Measurements from ENCODE around the gene ADCY6. TPM values are rescaled to one million over a fixed set of nuclear protein-coding genes. Genes with fewer than 3 reads are reported as not detected.
A peak's percentile ranks its signal among the peaks of the same experiment; 100 is the strongest.

ADCY6 gene
- total RNA-seq, 1 donor: 30.3 TPM

DNA sequence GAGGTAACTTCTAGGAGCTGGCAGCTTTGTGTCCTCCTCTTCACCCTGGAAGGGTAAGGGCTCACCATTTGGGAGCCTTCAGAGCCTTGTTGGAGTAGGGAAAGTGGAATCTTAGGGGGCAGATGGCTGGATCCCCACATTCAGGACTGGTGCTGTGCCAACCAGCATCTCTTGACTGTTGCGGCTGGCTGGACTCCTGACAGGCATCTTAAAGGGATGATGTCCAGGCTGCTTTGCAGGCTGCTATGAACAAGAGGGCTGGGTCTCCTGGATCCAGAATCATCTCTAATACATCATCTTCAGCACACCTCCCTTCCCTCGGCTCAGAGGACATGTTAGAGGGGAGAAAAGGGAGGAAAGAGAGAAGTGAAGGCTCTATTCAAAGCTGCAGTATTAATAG lies 33.8 kb upstream of the ADCY6 start:
- no peak overlapping the region for H3K4me3 ChIP-seq (ENCODE audit: low read depth, low read length)
- TF ChIP-seq, protein P1, sequence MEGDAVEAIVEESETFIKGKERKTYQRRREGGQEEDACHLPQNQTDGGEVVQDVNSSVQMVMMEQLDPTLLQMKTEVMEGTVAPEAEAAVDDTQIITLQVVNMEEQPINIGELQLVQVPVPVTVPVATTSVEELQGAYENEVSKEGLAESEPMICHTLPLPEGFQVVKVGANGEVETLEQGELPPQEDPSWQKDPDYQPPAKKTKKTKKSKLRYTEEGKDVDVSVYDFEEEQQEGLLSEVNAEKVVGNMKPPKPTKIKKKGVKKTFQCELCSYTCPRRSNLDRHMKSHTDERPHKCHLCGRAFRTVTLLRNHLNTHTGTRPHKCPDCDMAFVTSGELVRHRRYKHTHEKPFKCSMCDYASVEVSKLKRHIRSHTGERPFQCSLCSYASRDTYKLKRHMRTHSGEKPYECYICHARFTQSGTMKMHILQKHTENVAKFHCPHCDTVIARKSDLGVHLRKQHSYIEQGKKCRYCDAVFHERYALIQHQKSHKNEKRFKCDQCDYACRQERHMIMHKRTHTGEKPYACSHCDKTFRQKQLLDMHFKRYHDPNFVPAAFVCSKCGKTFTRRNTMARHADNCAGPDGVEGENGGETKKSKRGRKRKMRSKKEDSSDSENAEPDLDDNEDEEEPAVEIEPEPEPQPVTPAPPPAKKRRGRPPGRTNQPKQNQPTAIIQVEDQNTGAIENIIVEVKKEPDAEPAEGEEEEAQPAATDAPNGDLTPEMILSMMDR (IDR thresholded peaks at IDR 0.05; ENCODE audit: insufficient read depth, low read length): no peak

DNA sequence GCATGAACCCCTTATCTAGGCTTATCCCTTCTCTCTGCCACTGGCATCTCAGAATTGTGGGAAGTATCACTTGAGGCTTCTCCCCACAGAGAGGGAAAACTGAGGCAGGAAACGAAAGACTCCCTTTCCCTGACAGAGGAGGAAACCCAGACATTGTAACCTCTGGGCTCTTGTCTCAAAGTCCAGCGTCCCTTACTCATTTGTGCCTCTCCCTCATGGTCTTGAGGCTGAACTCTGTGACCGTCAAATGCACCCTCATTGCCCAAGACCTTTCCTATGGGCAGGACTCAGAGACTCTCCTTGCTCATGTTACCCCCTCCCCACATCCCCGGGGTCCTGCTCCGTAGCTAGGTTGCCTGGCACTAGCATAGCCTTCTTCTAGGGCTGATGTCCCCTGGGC lies 33.2 kb upstream of the ADCY6 start:
- H3K4me3 ChIP-seq (ENCODE audit: low read depth, low read length): no peak overlapping the region
- TF ChIP-seq, protein P1 (IDR thresholded peaks at IDR 0.05; ENCODE audit: insufficient read depth, low read length): no peak
- no peak for DNase-seq (ENCODE audit: low read depth)

More for the DNA sequence above, 33.8 kb upstream of the ADCY6 start:
- no peak for DNase-seq (ENCODE audit: low read depth)

DNA sequence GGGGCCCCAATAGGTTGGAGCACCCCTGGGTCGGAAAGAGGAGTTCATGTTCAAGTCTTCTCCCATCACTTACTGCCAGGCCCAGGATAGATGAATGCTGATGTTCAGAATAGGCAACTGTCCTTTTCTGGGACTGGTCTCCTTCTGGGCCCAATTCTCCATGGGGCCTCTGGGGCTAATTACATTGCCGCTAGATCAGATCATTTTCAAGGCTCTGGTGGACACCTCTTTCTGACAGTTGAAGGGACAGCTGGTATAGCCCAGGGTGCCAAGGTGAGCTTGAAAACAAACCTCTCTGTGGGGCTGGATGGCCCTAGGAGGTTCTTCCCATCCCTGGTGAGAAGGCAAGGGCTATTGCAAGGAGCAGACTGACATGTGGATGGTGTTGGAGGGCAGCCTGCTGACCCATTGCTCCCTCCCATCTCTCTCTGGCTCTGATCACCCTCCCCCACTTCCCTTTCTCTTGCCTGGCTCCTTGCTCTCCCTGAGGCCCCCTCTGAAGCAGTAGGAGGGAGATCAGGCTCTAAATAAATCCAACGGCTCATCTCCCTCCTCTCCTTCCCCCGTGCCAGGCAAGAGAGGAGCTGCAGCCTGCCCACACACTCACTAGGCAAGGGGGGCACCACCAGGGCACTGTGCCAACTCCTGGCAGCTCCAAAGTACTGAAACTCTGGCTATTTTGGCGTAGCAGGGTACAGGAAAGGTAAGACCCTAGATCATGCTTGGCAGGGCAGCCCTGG lies 31.3 kb upstream of the ADCY6 start:
- no peak for DNase-seq (ENCODE audit: low read depth)
- TF ChIP-seq, protein P1 (IDR thresholded peaks at IDR 0.05; ENCODE audit: insufficient read depth, low read length): no peak
- no peak overlapping the region for H3K4me3 ChIP-seq (ENCODE audit: low read depth, low read length)

- peak overlapping the region; percentile 77 for H3K4me3 ChIP-seq (ENCODE audit: low read depth, low read length)
- TF ChIP-seq, protein P1 (IDR thresholded peaks at IDR 0.05; ENCODE audit: insufficient read depth, low read length): peak; percentile 5
- no peak for DNase-seq (ENCODE audit: low read depth)
These were observed 30.1 kb upstream of the ADCY6 start for GRCh38 chr12:48818831-48819590.

GRCh38 chr12:48817873-48818830 lies 29.3 kb upstream of the ADCY6 start, which contains the start of gene CACNB3:
CACNB3 (plus strand) TSS chr12:48818496; CDS start chr12:48818930, 434 bp downstream.
- DNase-seq (ENCODE audit: low read depth): peak; percentile 31
- TF ChIP-seq, protein P1 (IDR thresholded peaks at IDR 0.05; ENCODE audit: insufficient read depth, low read length): no peak
- peak within 1 kb of the TSS; percentile 77 for H3K4me3 ChIP-seq (ENCODE audit: low read depth, low read length)

GRCh38 chr12:48816143-48816854 lies 27.4 kb upstream of the ADCY6 start:
- TF ChIP-seq, protein P1 (IDR thresholded peaks at IDR 0.05; ENCODE audit: insufficient read depth, low read length): no peak
- H3K4me3 ChIP-seq (ENCODE audit: low read depth, low read length): peak overlapping the region; percentile 92
- no peak for DNase-seq (ENCODE audit: low read depth)
